Measurements from ENCODE around the gene B3GNT2.

The B3GNT2 gene

DNA sequence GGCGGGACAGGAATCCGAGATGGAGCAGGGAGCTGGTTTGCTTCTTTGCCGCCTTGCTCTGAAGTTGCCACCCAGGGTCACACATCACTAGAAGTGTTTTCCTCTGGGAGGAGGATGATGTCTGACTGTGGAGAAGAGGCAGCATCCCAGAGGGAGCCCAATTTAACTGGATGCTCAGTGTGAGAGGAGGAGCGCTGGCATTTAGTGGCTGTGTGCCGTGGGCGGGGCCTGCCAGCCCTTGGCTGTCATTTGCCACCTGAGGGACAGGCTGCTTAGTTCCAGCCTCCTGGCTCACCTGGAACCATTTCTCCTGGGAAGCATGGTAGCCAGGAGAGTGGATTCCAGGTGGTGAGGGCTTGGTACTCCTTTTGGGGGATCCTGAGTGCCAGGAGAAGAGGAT, 9.6 kb downstream of the B3GNT2 start:
- no peak for DNase-seq

DNA sequence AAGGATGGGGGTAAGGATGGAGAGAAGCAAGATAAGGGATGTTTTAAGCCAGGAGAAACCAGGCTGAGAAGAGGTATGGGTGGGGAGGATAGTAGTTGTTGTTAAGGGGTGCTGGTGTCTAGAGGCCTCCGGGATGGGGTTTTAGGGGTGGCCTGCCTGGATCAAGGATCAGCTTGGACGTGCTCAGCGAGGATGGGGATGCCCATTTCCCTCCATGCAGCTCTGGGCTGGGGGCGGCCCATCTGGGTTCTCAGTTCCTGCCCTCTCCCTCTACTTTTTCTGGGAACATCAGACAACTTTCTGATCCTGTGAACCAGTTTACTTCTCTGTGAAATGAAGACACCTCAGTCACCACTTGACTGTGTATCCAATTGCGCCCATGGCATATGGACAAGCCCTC, 10.1 kb downstream of the B3GNT2 start:
- no peak for DNase-seq

DNA sequence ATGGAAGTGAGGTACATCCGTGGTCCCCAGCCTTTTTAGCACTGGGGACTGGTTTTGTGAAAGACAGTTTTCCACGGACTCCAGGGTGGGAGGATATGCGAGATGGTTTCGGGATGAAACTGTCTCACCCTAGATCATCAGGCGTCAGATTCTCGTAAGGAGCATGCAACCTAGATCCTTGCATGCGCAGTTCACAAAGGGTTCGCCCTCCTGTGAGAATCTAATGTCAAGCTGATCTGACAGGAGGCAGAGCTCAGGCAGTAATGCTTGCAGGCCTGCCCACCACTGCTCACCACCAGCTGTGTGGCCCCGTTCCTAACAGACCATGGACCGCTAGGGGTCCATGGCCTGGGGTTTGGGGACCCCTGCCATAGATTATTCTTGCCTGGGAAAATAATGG, 11.6 kb downstream of the B3GNT2 start:
- no peak for DNase-seq

DNA sequence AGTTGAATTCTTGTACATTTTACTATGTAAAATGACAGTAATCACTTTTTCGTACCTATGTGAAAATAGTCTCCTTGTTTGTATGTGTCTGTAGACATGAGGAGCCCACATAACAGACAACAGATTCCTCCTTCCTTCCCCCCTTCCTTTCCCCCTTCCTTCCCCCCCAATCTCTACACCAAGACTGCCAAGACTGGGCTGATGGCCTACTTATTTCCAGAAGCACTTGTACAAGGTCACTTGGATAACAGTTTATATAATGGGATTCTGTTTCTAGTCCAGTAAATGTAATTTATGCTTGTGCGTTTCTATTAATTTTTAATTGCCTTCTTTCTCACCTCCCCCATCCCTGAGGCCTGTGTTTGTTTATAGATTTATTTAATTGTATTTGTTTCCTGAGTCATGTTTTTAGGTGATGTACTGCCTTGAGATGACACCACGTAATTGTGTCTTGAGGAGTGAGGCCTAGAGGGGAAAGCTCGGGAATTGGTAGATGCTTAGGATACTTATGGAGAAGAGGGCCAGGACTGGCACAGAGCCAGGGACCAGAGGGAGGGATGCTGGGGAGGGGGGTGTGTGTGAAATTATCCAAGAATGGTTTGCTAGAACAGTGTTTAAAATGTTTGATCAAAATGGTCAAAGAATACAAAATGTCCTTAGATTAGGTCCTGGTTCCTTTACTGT, 12.3 kb downstream of the B3GNT2 start:
- no peak for DNase-seq

DNA sequence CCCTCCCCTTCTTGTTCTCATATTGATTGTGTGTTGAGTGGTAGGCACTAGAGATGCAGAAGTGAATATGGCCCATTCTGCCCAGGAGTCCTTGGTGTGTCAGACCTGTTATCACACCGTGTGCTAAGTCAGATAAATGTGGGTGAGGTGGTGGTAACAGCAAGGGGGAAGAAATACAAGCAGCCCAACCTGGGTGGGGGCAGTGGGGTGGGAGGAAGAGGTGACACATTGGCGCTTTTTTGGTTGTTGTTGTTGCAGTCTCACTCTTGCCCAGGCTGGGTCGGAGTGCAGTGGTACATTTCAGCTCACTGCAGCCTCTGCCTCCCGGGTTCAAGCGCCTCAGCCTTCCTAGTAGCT, 12.8 kb downstream of the B3GNT2 start:
- DNase-seq, result no peak

DNA sequence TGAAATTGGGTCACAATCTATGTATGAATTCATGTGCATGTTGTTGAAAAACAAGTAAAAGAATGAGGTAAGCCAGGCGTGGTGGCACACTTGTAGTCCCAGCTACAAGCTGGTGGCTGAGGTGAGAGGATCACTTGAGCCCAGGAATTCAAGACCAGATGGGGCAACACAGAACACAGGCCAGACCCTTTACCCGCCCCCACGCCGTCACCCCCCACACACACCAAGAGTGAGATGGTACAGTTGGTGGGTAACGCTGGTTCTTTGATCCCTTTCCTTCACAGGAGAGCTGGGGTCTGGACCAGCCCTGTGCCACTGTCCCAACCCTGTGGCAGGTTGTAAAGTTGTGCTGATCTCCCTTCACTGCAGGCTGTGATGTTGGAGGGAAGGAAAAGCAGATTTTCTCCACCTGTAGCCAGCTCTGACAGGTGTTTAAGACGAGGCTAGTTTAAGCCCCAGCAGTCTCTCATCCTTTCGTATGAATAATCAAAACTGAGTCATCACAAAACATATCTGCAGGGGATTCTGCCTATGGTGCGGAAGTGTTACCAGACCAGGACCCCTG, 13.6 kb downstream of the B3GNT2 start:
- no peak for DNase-seq

DNA sequence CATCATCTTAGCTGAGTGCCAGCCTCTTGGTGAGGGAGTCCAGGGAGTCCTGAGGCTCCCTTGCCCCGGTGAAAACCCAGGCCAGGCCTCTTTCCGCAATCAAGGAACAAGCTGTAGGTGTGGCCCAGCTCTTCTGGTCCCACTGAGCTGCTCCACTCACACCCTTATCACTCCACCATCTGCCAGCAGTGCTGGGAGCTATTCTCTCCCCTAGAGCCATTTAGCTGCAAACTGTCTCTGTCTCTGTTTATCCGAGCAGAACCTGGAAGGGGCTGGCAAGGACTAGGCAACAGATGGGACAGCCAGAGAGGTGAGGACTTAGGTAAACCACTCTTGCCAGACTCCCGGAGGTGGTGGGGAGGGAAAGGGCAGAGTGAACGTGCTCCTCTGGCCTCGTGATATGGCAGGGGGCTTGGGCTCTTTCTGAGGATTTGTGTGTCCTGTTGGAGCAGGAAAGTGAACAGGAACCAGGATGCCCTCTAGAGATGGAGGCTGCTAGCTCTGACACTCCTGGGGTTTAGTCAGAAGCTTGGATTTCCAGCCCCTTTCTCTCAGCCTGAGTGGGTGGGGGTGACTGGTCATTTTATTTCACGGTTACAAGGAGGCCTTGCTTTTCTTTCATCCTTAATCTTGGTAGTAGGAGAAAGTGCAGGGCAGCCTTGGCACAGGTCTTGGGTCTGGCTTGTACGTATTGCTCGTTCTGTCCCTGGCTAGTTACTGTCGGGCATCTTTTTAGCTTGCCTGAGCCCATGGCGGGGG, 19.6 kb downstream of the B3GNT2 start:
- no peak for DNase-seq

DNA sequence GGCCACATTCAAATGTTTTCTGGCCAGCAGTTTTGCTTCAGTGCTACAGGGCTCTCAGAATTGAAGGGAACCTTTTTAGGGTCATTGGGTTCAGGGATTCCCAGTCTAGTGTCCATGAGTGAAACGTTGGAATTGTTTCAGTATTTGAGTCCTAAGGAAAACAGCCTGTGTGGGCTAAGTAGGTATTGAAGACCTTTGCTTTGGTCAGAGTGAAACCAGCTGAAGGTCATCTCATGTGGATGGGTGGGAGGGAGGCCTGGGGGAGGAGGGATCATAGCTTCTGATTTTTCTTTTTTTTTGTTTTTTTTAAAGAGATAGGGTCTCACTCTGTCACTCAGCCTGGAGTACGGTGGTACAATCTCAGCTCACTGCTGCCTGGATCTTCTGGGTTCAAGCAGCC, 20.2 kb downstream of the B3GNT2 start:
- DNase-seq, result no peak

DNA sequence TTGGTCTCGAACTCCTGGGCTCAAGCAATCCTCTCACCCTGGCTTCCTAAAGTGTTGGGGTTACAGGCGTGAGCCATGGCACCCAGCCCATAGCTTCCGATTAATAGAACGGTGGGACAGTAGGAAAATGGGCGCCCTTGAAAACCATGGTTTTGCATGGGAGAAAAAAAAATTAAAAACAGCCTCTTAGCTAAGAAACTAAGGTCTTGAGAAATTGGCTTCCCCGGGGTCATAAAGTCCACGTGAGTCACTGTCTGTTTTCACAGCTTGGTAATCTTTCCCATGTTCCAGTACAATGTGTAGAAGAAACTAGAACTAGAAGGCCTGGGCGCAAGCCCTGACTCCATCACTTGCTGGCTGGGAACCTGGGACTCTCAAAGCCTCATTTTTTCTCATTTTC, 20.7 kb downstream of the B3GNT2 start:
- DNase-seq, result no peak

DNA sequence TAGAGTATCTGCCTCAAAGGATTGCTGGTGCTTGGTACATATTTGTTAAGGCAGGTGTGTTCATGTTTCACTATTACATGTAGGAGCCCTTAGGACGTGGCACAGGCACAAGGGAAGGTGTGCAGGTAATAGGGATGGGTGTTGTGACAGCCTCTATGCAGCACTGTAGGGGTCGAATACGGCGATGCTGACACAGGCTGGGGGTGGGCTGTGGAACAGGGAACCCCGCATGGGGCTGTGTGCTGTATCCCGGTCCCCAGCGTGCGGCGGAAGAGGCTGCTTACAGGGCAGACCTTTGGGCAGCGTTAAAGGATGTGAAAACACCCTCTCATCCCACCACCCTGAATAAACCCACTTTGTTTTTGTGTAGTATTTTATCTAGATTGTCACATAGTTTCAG, 21.5 kb downstream of the B3GNT2 start:
- no peak for DNase-seq

DNA sequence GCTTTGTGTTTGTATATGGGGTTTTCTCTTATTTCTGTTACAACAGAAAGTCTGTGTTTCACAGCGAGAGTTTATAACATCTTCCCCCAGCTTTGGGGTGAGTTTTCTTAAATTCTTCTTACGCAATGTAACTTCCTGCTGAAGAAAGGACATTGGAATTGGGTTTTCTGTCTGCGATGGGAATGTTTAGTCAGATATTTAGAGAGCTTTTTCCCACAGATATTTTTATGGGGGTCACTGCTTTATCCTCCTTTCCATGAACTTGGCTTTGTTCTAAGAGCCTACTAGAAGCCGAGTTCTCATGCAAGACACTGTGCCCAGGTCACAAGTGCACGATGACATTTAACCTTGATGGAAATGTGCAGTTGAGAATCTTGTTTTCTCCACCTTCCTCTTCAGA, 22.1 kb downstream of the B3GNT2 start:
- no peak for DNase-seq

DNA sequence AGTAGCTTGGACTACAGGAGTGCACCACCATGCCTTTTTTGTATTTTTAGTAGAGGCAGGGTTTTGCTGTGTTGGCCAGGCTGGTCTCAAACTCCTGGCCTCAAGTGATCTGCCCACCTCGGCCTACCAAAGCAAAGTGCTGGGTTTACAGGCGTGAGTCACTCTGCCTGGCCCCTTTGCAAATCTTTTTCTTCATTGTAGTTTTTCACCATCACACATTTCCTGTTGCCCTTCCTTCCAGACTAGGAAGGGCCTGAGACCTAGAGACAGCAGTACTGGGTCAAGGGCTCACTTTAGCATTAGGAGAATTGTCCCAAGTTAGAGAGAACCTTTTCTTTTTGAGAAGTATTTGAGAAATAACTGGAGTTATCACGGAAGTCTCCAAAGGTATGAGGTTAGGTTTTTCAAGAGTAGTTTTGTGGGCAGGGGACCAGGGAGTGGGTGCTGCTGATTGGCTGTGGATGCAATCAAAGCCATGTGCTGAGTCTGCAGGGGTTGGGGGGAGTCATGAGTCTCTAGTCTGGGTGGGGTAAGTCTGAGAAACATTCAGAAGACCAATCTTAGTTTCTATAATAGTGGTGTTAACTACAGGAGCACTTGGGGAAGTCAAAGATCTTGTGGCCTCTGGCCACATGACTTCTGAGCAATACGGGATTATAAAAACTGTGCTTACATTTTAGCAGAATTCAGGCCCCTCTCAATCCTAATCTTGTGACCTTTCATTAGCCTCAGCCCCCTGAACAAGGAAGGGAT, 23.7 kb downstream of the B3GNT2 start:
- no peak for DNase-seq

DNA sequence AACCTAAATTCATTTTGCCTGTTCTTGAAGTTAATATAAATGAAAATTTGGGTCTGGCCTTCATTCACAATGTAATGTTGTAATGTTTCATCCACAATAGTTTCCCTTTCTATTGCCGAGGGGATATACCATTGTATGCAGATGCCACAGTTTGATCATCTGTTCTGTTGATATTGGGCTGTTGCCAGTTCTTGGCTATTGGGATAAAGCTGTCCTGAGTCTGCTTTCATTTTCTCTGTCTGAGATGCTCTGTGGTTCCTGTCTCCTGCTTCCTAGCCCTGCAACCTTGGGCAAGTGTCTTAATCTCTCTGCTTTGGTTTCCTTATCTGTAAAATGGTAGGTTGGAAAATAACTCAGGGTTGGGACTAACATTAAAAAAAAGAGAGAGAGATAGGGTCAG, 25.2 kb downstream of the B3GNT2 start:
- DNase-seq, result no peak

DNA sequence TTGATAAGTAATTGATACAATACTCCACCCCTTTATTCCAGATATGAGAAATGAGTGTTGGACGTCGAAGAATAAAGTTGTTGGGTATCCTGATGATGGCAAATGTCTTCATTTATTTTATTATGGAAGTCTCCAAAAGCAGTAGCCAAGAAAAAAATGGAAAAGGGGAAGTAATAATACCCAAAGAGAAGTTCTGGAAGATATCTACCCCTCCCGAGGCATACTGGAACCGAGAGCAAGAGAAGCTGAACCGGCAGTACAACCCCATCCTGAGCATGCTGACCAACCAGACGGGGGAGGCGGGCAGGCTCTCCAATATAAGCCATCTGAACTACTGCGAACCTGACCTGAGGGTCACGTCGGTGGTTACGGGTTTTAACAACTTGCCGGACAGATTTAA, 26.3 kb downstream of the B3GNT2 start:
- DNase-seq, result no peak

DNA sequence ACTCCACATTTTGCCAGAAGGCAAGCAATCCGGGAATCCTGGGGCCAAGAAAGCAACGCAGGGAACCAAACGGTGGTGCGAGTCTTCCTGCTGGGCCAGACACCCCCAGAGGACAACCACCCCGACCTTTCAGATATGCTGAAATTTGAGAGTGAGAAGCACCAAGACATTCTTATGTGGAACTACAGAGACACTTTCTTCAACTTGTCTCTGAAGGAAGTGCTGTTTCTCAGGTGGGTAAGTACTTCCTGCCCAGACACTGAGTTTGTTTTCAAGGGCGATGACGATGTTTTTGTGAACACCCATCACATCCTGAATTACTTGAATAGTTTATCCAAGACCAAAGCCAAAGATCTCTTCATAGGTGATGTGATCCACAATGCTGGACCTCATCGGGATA, 26.8 kb downstream of the B3GNT2 start:
- no peak for DNase-seq

DNA sequence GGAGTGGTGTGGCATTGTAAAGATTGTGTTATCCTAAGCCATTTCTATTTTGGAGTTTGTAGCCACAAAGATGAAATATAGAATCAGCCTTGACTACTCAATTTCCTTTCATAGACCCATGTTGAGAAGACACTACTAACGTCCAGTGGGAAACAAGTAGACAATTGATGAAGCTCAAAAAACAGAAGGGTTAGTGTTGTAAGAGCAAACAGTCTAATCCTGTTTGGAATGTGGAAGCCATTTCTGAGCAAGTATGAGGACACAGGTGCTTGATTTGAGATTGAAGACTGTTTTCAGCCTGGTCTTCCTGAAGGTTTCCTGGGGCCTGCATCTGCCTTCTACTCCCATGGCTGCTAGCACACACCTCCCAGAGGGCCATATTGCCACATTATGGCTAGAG, 29.1 kb downstream of the B3GNT2 start:
- no peak for DNase-seq

DNA sequence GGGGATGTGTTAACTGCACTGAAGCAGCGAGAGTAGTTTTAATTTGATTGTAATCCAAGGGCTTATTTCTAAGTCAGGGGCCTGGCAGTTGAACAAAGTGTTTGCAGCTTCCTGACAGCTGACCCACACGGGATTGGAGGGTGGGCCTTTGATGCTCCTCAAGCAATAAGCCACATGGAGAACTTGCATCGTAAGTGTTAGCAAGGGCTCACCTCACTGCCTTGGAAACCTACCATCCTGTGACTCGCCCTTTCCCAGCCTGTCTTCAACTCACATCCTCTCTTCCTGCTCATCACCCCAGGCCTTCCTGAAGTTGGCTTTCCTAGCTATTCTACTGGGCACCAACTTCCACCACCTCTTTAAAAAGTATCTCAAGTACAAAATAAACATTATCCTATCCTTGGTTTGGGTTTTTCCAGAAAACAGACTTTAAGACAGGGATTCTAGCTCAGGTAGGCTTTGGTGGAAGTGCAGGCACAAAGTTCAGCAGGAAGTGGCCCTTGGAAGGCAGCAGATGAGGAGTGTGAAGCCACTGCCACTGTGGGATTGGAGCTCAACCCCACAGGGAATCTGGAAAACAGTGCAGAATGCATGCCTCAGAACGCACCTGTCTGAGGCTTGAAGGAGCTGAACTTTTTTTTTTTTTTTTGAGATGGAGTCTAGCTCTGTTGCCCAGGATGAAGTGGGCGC, 31.6 kb downstream of the B3GNT2 start:
- no peak for DNase-seq

DNA sequence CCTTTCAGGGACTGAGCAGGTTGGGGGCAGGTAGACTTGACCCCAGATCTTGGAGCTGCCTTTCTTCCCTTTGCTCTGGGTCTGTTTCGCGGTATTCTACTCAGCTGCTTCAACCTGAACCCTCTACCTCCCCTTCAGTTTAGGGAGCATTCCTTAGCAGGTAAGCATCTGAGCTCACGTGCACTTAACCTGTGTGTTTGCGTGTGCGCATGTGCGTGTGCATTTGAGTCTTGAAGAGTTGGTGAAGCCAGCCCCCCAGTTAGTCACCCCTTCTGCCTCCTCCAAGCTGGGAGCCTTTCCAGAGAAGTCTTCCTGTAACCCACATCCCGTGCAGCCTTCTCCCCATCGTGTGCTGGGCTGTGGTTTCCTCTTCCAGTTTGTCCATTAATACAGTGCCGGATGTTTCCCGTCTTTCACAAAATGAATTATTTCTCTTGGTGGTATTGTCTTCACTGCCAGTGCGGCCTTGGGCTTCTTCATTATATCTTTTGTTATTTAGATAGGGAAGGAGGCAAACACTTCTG, 33.2 kb downstream of the B3GNT2 start:
- no peak for DNase-seq

DNA sequence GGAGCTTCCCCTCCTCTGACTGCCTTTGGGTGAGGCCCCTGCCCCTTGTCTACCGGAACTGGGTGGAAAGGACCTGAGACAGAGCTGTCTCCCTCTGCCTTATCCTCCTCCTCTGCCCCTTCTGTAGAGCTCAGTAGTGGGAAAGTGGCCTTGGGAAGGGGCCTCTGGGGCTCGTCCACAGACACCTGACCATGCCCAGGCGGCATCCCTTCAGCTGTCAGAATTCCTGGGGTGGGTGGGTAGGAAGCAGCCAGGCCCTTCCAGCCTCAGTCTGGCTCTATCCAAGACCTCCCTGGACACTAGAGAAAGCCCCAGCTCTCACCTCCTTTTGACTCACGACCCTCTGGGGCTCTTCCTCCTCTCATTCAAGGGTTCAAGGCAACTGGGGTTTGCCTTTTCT, 35.6 kb downstream of the B3GNT2 start:
- no peak for DNase-seq

DNA sequence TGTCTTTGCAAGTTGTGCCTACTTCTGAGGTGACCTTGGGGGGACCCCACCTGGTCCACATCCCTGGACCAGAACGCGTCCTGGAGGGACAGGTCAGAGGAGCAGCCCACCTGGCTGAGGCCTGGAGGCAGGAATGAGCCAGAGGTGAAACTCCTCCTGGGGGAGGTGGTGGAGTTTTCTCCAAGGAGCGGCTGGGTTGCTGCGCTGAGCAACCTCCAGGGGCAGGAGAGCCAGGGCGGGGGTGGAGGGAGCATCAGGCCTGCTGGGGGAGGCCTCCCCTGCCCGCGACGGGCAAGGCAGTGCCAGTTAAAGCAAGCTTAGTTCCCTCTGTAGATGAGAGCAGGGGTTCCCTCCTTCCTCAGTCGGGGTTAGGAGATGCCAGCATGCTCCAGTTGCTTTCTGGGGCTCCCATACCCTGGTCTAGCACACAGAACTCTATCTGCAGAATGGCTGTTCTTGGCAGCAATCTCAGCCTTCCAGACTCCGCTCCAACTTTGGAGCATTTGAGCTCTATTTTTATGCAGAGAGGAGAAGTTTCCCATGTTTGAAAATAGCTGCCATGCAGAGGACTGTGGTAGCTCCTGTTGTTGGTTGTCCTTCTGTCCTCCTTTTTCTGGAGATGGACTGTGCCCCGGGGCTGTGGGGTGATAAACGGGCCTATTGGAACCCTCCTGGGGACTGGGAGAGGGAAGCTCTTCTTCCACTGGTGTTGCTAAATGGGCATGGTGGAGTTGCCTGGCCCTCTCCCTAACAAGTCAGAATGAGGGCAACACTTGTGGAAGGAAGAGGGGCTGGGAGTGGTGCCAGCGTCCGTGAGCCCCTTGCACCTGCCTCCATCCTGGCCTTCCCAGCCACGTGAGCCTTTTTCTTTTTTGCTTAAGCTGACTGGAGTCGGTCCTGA, 39.1 kb downstream of the B3GNT2 start:
- no peak for DNase-seq

DNA sequence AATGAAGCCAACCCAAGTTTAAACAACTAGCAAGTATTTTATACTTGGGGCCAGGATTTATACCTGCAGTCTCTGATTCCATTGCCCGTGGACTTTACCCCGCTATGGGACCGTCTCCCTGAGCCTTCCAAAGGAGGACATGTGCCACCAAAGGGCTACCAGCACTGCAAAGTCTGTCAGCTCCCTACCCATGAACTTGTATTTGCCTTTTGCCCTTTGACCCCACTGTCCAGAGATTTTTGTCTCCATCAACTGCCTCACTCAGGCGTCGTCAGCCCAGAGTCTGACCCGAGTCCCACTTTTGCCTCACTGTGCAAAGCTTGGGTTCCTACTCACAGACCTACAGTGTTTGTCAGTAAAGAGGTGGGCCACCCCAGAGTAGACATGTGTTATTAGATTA, 40.6 kb downstream of the B3GNT2 start:
- no peak for DNase-seq

DNA sequence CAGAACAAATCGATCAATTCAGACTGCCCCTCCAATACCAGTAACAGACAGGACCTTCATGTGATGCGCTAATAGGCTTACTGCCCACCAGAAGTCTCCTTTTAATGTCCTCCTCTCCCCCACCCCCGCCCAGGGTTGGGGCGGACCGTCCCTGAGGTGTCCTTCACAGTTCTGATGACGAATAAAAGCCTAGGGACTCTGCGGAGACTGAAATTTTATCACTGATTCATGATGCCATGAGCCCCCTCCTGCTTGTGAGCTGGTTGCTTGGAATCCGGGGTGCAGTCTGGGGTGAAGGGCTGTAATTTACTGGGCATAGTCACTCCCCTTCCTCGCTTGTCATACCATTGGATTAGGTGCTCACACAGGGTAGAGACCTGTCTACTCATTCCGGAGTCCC, 42.3 kb downstream of the B3GNT2 start:
- DNase-seq, result no peak

Data from GOT3 (cell line).